HG02642 (cell line): ENCODE results near the gene COL11A2.
"Not testable (repeated sequence)": the region's sequence is repeated elsewhere in the genome, so short reads cannot be mapped to it uniquely, and the experiment has no call there.

Source experiments
- ATAC-seq: cut with Tn5 transposase; IDR thresholded peaks from one replicate; pipeline ENCODE4 v1.9.1; 2021; ENCODE audit warnings: mild to moderate bottlenecking; ENCODE audit not compliant: unreplicated experiment, poor library complexity

COL11A2 gene

GRCh38 chr6:33161354-33162331 is 30.6 kb downstream of the COL11A2 start:
- ATAC-seq = peak; percentile 70

- ATAC-seq = no peak
Observed at GRCh38 chr6:33160728-33161344, 31.4 kb downstream of the COL11A2 start.

- ATAC-seq = no peak
Observed at GRCh38 chr6:33160096-33160495, 32.2 kb downstream of the COL11A2 start.

GRCh38 chr6:33156964-33157363 is 35.3 kb downstream of the COL11A2 start:
- ATAC-seq = no peak

- no peak for ATAC-seq
Observed at GRCh38 chr6:33156561-33156960, 35.7 kb downstream of the COL11A2 start.

- ATAC-seq = no peak
Observed at GRCh38 chr6:33154349-33154748, 37.9 kb downstream of the COL11A2 start.

GRCh38 chr6:33151050-33151449 is 41.2 kb downstream of the COL11A2 start:
- ATAC-seq = no peak

- ATAC-seq = not testable (repeated sequence)
Observed at GRCh38 chr6:33150560-33150959, 41.7 kb downstream of the COL11A2 start.

GRCh38 chr6:33147807-33148666 is 44.2 kb downstream of the COL11A2 start:
- ATAC-seq = no peak

GRCh38 chr6:33144373-33144772 is 47.9 kb downstream of the COL11A2 start:
- no peak for ATAC-seq

- ATAC-seq = no peak
Observed at GRCh38 chr6:33143113-33143770, 49.0 kb downstream of the COL11A2 start.

GRCh38 chr6:33142501-33143070 is 49.7 kb downstream of the COL11A2 start:
- no peak for ATAC-seq

- no peak for ATAC-seq
Observed at GRCh38 chr6:33140556-33140955, 51.7 kb downstream of the COL11A2 start.

- ATAC-seq = no peak
Observed at GRCh38 chr6:33139596-33140206, 52.6 kb downstream of the COL11A2 start.

GRCh38 chr6:33136310-33136900 is 55.9 kb downstream of the COL11A2 start:
- no peak for ATAC-seq

GRCh38 chr6:33132081-33132524 is 60.2 kb downstream of the COL11A2 start:
- ATAC-seq = no peak

GRCh38 chr6:33128318-33128717 is 63.9 kb downstream of the COL11A2 start:
- ATAC-seq = no peak

GRCh38 chr6:33126101-33126714 is 66.1 kb downstream of the COL11A2 start:
- no peak for ATAC-seq
